GM18909 (cell line): Measurements from ENCODE around the gene CCDC80.

Experiments used
- ATAC-seq: cut with Tn5 transposase; IDR thresholded peaks from one replicate; pipeline ENCODE4 v1.9.1; 2021; ENCODE audit warnings: mild to moderate bottlenecking; ENCODE audit not compliant: unreplicated experiment, poor library complexity

CCDC80 gene, protein sequence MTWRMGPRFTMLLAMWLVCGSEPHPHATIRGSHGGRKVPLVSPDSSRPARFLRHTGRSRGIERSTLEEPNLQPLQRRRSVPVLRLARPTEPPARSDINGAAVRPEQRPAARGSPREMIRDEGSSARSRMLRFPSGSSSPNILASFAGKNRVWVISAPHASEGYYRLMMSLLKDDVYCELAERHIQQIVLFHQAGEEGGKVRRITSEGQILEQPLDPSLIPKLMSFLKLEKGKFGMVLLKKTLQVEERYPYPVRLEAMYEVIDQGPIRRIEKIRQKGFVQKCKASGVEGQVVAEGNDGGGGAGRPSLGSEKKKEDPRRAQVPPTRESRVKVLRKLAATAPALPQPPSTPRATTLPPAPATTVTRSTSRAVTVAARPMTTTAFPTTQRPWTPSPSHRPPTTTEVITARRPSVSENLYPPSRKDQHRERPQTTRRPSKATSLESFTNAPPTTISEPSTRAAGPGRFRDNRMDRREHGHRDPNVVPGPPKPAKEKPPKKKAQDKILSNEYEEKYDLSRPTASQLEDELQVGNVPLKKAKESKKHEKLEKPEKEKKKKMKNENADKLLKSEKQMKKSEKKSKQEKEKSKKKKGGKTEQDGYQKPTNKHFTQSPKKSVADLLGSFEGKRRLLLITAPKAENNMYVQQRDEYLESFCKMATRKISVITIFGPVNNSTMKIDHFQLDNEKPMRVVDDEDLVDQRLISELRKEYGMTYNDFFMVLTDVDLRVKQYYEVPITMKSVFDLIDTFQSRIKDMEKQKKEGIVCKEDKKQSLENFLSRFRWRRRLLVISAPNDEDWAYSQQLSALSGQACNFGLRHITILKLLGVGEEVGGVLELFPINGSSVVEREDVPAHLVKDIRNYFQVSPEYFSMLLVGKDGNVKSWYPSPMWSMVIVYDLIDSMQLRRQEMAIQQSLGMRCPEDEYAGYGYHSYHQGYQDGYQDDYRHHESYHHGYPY

DNA sequence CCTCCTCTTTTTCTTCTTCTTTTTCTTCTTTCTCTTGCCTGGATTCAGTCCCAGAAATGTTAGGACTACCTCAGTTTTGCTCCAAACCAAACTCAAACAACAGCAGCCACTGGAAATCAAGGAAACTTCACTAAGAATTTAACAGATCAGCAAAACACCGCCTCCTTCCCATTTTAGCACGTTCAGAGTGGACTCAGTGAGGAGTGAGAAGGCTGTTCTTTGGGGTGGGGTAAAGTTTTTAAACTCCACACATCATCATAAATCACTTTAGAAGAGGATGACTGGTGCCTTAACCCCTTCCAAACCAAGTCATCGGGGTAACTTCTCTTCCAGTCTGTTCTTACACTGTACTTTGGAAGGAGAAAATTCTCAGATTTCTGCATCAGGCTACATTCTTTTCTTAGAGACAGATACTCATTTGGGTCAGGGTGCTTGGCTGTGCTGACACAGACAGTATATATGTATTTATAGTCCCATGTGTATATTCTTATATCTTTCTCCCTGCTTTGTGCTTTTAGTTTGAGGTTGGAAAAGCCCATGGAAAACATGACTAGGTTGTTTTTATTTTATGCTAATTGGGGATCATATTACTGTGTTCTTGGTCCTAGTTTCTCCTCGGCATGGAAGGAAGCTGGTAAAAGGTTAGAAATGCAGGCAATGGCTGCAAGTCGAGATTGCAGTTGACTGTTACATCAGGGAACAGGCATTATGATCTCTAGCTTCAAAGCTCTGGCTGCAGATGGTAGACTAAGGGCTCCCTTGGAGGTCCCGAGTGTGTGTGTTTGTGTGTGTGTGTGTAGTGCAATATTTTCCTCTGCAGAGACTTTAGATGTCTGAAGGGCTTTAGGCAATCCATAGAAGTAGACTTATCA lies at the start of gene CCDC80:
CCDC80 (minus strand) TSS at position 214 of the 872 bp plus-strand sequence. CDS start 1,238 bp downstream, outside the sequence.
- no peak for ATAC-seq

DNA sequence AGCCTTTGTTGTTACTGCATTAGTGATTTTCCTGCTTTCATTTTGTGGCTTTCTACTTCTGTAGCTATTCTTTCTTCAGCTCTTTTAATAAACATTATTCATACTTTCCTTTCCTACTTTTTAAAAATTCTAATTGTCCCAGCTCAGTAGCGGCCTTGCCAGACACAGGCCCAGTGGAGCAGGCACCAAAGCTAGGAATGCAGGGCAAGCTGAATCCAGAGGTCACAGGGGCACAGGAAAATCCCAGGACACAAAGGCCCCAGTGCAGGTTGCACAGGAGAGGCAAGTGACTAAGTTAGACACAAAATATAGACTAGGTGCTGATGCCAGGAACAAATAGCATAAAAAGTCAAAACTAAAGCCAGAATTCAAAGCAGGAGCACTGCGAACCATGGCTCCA lies 49.0 kb upstream of the CCDC80 start:
- no peak for ATAC-seq

DNA sequence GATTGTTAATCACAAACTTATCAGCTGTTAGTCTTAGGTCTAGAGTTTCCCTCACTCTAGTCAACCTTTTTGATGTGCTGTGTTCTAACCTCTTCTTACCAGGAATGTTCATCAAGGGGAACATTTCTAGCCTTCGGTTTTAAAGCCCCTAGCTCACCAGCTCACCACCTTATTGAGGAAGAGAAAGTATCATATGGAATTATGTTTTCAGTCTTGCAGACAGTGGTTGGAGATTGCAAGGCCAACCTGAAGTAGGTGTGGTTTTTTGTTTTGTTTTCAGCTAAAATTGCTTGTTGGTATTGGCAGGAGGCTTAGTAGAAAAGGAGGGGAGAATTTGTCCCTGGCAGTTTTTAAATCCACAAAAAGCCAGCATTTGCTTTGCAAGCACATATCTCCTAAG lies 48.4 kb upstream of the CCDC80 start:
- ATAC-seq = no peak

DNA sequence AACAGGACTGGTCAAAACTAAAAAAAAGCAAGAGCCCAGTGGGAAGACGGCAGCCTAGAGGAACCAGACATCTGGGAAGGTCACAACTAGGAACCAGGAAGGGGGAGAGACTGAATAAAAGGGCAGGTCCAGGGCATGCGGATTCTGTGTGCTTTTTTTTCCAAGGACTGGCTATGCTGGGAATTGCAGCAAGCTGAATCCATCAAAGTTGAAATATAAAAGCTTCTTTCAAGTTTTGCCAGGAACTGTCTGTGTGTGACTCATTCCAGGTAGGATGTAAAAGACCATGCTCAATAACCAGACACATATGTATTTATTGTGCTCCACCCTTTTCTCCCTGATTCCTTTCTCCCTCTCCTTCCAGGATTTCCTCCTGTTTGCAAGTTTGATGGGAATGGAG lies 47.9 kb upstream of the CCDC80 start:
- no peak for ATAC-seq

DNA sequence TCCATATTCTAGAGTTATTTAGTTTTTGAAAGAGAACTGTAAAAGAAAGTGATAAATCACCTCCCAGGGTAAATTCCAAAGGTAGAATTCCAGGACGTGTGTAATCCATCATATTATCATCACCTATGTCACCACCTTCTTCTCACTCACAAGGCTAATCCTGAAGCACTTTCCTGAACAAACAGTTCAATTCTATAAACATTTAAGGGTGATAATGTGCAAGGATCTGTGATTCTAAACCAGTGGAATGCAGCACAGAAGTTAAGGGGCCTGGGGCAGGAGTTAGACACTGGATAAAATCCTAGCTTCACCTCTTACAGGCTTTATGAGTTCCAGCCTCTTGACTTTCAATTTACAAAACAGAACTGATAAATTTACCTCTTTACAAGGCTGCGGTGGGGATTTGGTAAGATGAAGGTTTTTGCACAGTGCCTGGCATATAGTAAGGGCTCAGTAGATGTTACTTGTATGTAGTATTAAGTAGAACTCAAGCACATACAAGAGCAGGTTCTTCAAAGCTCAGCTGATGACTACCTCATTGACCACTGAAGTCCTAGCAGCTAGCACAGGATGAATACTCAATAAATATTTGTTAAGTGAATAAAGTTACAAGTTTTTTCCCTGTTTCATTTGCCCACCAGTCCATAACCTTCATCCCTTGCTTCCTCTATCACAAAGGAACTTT lies 47.3 kb upstream of the CCDC80 start:
- ATAC-seq = no peak

DNA sequence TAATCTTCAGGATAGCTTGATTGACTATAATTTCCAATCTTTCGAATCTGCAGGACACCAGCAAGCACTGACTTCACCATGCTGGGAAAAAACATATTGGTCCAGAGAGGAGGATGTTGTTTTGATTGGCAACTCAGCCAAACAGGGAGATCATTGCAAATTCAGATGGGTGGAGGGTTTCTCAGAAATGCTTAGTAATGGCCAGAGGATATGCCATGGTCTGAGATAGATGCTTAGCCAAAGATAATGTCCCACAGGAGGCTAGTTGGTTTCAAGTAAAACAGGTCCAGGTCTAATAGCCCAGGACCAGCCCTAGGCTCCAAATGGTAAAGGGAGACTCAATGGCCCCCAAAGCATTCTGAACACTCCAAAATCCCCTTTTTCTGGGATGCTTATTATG lies 46.7 kb upstream of the CCDC80 start:
- no peak for ATAC-seq

DNA sequence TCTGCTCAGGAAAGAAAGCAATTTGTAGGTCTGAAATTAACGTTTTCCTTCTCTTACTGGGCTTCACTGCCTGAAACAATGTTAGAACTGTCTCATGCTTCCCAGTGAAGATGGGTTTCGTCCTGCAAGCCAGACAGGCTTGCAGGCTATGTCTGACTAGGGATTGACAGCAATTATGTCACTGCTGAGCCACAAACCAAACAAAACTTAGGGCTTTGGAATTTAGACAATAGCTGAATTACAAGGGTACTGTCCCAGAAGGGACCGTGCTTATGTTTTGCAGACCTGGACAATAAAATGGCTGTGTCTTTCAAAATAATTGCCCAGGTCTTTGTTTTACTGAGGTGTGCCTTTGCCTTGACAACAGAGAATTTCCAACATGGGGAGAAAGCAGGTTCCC lies 46.3 kb upstream of the CCDC80 start:
- no peak for ATAC-seq

DNA sequence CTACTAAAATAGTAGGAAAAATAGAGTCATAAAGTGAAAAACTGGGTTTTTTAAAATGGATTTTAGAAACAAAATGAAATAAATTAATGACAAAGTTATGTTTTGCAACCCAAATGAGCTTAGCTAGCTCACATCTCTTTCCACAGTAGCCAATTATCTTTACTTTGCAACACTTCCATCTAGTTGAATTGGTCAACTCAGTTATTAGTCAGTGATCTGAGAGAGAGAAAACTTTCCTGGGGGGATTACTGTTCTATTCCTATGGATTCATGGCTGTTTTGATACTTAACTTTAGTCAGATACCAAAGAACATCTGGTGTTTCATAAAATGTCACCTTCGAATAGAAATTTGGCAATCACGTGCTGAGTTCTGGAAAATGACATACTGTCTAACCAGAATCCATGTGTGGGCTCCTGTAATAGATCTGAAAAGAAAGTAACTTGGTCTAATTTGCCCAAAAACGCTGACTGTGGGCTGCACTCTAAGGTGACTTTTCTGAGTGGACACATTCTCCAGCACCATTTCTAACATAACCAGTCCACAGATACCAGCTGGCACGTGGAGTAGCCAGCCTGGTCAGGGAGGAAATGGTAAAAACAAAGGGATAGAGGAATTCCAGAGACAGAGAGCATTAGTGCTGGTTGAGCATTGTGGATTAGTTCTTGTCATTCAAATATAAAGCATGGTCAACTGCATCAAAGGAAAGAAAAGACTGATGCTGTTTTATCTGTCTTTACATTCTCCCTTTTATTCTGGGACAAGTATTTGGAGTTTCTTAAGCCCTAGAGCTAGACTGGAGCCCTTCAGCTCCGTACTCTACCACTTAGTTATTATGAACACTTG lies 45.2 kb upstream of the CCDC80 start:
- ATAC-seq = no peak

DNA sequence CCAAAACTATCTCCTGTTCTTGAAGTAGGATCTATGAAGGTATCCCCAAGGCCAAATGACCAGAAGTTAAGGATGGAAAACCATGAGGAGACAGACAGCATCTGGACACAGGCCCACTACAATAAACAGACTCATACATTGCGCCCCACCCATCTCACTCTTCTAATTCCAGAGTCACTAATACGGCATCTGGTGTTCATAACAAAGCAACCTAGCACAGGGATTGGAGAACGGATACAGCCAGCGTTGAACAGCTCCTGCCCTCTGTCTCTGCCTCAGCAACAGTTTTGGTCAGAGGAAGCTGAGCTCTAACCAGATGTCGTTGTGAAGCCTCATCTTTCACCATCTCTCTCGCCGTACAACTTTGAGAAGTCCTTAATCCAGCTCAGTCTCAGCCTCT lies 44.5 kb upstream of the CCDC80 start:
- ATAC-seq = no peak

DNA sequence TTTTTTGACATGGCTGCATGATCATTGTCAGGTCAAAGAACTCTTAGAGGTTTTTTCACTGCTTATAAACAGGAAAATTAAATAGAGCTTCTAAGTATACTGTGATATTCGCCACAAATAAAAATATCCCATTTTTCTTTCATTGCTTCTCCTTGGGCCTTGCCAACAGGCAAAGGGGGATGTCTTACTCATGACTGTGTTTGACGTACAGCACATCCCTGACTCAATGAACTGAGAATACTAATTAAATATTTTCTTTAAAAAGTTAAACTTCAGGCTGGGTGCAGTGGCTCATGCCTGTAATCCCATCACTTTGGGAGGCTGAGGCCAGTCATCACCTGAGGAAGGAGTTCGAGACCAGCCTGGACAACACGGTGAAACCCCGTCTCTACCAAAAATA lies 41.4 kb upstream of the CCDC80 start:
- ATAC-seq = no peak

DNA sequence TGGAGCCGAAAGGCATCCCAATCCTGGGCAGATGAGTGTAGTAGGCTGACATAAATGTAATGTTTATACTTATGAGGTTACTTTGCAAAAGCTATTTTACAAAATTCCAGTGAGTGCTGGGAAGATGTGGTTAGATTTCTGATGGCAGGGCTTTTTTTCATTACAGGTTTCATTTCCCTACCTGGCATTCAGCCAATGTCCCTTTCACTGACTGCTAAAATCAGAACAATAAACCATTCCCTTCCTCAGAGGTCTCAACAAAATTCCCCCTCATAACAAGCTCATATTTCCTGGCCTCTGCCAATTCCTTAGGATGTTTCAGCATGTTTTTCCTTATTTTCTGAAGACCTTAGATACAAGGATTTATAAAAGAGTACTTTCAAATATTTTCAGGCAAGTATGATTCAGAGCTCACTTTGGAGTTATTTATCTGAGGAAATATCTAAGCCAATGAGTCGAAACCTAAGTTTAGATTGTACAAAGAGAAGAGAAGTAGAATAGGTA lies 40.9 kb upstream of the CCDC80 start:
- no peak for ATAC-seq

DNA sequence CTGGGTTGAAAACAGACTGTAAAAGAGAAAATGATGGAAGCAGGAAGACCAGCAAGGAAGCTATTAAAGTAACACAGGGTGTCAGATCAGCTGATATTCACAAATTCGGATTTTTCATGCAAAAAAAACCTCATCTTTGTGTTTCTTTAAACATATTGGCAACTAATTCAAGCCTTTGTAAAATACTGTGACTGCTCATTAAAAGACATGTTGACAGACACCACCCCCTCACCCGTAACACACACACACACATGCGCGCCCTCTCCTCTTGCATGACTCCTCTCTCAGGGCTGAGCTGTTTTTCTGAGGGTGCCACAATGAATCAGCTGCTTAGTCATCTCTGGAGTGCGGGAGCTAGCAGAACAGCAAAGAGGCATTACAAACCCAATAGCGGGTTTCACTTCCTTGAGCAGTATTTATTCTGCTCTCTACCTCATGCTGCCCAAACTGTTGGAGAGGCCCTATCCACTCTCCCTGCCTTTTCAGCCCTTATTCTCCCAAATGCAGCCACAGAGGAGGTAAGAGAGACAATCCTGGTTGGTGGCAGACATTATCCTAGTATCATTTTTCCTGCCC lies 35.8 kb upstream of the CCDC80 start:
- peak; percentile 99 for ATAC-seq

DNA sequence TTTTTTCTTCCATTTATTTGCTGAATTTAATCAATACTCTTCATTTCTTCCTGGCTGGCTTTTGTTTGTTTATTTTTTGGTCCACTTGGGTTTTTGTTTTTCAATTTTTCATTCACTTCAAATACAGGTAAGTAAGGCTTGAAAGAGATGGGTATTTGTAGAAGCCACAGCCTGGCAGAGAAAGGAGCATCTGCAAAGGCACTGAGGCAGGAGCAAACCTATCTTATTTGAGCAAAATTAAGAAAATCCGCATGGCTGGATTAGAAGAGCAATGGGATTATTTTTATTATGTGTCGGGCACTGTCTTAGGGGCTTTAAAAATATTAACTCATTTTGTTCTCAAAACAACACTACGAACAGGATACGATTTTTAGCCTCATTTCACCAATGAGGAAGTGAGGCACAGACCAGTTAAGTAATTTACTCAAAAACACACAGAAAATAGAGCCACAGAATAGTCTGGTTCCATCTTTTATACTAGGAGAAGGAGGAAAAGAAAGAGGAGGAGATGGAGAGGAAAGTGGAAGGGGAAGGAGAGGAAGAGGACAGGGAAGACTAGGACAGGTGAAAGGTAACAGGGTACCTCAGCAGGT lies 35.1 kb upstream of the CCDC80 start:
- ATAC-seq = no peak

DNA sequence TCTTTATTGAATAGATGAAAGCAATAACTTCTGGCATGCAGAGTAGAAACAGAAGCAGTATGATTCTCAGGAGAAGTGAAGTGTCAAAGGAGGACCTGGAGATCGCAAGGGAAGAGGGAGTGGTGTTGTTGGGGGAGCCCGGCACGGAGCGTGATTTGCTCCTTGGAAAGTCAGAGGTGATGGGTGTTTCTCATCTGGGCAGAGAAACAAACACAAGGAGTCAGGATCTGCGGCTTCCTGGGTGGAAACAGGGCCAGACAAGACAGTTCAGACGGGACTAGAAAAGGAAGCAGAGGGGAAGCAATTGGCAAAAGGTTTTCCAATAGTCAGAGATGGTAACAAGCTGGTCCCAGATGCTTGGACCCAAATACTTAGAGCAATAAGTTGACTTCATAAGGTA lies 34.4 kb upstream of the CCDC80 start:
- no peak for ATAC-seq

DNA sequence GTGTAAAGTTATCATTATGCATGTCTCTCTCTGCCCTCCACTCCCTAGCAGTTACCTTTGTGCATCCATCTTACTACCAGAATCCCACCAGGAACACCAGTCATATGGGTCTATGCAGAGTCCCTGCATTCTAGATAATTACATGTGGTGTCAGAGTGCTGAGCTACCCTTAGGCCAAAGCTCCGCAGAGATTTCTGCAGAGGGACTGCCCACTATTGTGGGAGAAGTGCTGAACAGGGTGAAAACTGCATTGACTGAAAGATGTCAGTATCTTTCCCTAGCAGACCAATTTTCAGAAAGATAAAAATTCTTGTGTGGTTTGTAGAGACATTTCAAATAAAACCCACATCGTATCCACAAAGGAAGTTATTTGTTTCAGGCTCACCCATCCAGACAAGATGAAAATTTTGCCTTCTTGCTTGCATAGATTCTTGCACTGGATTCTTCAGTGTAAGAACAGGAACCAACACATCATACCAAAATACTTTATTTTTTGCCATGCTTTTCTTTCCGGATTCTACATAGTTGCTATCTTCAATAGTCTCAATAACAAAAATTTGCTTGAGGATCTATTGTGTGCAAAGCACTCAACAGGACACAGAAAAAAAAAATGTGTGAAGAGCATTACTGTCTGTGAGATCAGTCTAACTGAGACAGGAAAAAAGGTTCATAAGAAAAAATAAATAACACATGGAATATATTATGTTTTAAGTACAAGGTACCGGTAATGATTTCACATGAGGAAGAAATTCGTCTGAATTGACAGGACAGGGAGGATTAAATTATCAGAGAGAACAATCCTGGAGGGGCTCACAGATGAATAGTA lies 32.0 kb upstream of the CCDC80 start:
- no peak for ATAC-seq

DNA sequence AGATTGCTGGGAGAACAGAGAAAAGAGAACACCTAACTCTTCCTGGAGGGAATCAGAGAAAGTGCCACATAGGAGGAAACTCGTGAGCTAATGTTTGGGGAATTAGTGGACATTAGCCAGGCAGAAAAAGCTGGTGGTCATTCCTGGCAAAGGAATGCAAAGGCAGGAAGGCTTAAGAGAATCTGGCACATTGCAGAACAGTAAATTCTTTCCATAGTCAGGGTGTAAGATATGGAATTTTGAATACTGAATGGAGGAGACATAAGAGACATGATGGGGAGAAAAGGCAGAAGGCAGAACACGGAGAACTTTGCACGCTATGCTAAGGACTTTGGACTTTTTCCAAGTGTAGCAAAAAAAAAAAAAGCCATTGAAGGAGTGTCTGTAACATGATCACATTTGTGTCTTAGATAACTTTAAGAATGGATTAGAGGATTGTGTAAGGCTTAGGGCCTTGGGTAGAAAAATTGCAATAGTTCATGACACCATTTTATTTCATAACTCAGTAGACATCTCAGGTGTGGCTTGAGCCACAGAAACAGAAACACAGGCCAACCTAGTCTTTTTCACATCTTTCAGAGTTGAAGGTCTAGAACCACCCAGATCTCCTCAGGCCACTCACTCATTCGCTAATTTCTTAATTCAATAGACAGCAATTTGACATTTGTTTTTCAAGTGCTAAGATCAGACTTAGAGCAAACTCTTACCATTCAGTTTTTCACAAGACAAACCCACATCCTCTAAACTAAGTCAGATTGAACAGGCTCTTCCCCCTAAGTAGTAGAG lies 31.2 kb upstream of the CCDC80 start:
- ATAC-seq = no peak
